ENCODE data around the gene ASTN2.

- no peak for TF ChIP-seq CTCF (conservative IDR thresholded peaks at IDR 0.05 in 1 of 2, IDR thresholded peaks at IDR 0.05 in 1 of 2; ENCODE audit: extremely low read depth in 1 of 2, insufficient read depth in 1 of 2, low read depth in 1 of 2, low read length in 2 of 2)
- no peak for TF ChIP-seq EZH2 (IDR thresholded peaks at IDR 0.05; ENCODE audit: borderline replicate concordance, low read length)
Observed at GRCh38 chr9:117365438-117365837, 49.4 kb downstream of the ASTN2 start.
